HG02759 (cell line): ENCODE measurements around the gene SCRN3.

ENCODE experiments used
- ATAC-seq: cut with Tn5 transposase; IDR thresholded peaks from one replicate; pipeline ENCODE4 v1.9.1; 2021; ENCODE audit warnings: mild to moderate bottlenecking, moderate library complexity; ENCODE audit not compliant: unreplicated experiment

The SCRN3 gene

GRCh38 chr2:174477759-174478158 lies 82.2 kb downstream of the SCRN3 start:
- ATAC-seq, result no peak
